GM18508 (cell line): ENCODE results near the gene ELOVL2.
A peak's percentile ranks its signal among the peaks of the same experiment; 100 is the strongest.
"Not testable (repeated sequence)": the region's sequence is repeated elsewhere in the genome, so short reads cannot be mapped to it uniquely, and the experiment has no call there.

Experiments
- ATAC-seq: cut with Tn5 transposase; IDR thresholded peaks from one replicate; pipeline ENCODE4 v1.9.1; 2021; ENCODE audit warnings: moderate number of reproducible peaks; ENCODE audit not compliant: insufficient read depth, unreplicated experiment

The ELOVL2 gene

DNA sequence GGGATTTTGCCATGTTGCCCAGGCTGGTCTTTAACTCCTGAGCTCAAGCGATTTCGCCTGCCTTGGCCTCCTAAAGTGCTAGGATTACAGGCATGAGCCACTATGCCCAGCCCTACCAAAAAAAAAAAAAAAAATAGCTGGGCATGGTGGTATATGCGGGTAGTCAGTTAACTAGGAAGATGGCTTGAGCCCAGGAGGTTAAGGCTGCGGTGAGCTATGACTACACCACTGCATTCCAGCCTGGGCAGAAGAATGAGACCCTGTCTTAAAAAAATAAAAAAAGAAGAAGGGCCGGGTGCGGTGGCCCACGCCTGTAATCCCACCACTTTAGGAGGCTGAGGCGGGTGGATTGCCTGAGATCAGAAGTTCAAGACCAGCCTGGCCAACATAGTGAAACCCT lies 50.2 kb downstream of the ELOVL2 start:
- no peak for ATAC-seq

DNA sequence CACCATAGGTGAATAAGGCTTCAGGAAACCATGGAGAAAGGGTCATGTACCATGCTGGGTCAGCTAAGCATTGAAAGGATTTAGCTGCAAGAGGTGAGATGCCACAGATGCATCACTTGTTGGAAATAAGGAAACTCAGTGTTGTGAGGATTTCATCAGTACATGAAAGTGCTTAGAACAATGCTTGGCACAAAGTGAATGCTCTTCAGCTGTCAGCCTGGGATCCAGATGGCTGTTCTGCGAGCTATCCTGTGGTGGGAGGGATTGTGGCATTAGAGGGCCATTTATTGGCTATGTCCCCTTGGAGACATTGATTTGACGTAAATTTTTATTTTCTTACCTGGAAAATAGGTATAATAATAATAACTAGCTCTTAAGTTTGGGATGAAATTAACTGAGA lies 53.0 kb downstream of the ELOVL2 start:
- no peak for ATAC-seq

DNA sequence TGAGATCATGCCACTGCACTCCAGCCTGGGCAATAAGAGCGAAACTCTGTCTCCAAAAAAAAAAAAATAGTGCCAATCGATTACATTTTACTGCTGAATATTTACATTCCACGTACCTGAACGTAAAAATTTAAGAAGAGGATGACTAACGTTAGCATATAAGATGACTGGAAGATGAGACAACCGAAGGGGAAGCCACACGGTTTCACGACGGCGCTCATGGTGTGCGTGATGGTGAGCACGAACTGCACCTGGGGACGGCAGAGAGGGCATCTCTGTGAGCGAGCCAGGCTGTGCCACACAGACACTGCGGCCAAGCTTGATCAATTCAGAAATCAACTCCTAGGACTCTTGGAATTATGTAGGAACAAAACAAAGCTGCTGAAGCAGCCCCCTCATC lies 54.5 kb downstream of the ELOVL2 start:
- ATAC-seq = no peak

DNA sequence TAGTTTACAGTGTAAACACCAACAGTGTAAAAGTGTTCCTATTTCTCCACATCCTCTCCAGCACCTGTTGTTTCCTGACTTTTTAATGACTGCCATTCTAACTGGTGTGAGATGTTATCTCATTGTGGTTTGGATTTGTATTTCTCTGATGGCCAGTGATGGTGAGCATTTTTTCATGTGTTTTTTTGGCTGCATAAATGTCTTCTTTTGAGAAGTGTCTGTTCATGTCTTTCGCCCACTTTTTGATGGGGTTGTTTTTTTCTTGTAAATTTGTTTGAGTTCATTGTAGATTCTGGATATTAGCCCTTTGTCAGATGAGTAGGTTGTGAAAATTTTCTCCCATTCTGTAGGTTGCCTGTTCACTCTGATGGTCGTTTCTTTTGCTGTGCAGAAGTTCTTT lies 59.1 kb downstream of the ELOVL2 start:
- ATAC-seq = not testable (repeated sequence)

DNA sequence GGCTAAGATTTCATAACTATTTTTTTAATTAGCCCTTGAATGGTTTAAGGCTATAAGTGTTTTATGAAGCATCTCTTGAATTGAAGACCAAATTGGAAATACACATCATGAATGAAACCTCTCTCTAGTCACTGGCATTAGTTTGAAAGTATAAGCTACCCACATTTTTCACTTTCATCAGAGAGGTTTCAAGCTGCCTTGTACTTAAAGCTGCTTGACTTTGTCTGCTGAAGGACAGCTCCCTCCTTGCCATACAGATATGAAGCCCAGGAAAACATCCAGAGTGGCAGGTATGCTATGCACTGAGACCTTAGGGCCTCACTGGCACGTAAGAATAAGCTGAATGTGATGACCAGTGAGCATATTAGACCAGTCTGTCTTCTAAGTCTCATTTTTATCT lies 62.7 kb downstream of the ELOVL2 start:
- ATAC-seq = no peak

DNA sequence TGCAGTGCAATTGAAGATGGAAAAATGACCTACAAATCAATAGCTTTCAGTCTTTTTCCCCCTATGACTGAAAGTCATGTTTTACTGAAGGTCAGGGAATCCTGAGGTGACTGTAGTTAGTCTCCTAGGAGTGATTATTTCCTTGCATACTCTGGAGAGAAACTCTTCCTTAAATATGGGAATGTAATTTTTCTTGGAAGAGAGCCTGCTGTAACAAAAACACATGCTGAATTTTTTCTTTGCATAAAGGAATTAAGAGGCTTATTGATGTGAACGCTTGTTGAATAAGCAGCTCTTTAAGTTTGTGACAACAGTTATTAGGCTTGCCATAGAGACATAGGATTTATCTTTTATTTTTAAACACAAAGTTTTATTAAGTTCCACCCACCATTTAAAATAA lies 64.5 kb downstream of the ELOVL2 start:
- no peak for ATAC-seq

DNA sequence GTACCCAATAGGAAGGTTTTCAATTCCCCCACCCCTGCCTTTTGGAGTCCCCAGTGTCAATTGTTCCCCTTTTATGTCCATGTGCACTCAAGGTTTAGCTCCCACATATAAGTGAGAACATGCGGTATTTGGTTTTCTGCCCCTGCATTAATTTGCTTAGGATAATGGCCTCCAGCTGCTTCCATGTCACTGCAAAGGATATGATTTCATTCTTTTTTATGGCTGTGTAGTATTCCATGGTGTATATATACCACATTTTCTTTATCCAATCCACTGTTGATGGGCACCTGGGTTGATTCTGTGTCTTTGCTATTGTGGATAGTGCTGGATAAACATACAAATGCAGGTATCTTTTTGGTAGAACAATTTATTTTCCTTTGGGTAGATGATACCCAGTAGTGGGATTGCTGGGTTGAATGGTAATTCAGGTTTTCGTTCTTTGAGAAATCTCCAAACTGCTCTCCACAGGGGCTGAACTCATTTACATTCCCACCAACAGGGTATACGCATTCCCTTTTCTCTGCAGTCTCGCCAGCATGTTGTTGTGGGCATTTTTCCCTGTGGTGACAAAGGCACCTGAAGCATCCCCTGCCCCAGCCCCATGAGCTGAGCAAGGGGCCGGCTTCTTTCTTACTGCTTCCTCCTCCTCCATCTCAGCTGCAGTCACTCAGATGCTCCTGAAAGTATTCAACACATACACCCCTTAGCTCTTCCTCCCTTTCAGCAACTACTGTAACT lies 66.7 kb downstream of the ELOVL2 start:
- no peak for ATAC-seq

DNA sequence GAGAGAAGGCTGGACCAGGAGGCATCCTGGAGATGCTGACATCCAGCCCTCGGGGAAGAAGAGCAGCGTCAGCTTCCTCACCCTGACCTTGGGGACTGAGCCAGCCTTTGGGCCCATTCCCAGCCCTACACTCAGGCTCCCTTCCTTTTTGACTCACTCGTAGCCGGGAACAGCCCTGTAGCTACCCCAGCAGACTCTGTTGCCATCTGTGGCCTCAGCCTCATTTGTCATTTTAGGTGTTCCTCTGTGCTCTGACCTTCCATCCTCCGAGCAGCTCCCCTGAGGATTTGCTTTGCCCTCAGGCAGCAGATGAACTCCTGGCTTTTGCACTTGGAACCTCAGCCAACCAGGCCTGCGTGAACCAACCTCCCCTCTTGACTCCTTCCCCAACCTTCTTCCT lies 67.5 kb downstream of the ELOVL2 start:
- ATAC-seq = no peak

DNA sequence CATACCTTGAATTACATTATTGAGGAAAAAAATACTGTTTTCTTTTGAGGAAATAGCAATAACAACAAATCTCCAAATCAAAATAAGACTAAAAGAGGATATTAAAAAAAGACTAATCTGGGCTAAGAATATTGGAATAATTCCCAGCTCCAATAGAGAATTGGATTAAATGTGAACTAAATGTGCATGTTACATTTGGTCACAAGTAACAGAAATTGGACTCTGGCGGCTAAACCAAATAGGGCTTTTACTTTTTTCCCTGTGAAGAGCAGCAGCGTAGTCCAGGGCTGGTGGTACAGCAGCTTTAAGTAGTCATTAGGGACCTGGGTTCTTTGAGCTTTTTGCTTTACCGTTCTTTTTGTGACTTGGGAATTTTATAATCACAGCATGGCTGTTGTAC lies 71.9 kb downstream of the ELOVL2 start:
- ATAC-seq = no peak

DNA sequence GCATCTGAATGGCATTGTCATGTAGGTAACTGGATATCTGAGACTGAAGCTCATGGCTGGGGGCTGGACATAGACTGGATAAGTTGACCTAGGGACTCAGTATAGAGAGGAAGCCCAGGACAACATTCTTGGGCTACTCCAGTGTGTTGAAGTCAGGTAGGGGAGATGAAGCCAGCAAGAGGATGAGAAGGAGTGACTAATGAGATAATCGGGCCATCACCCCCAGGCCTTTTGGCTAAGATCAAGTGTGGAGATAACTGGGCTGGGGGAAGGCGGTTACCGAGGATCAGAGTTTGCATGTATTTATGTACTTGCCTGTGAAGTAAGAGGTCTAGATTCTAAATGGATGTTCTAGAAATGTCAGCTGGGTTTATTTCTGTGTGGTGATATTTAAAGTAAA lies 73.4 kb downstream of the ELOVL2 start:
- ATAC-seq = no peak

DNA sequence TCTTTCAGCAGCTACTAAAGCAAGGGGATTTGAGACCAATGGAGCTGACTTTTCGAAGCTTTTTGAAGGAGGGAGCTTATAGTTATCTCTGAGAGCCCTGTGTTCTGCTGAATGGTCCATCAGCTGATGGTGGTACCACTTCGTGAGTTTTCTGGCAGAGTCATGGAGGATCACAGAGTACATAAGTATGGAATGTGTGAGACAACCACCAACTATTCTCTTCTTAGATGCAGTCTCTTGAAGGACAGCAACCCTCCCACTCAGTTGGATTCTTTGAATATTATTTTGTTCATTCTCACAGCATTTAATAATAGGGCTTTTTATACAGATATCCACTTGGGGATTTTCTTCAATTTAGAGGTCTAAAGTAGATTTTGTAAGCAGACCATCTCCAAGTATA lies 75.3 kb downstream of the ELOVL2 start:
- no peak for ATAC-seq

DNA sequence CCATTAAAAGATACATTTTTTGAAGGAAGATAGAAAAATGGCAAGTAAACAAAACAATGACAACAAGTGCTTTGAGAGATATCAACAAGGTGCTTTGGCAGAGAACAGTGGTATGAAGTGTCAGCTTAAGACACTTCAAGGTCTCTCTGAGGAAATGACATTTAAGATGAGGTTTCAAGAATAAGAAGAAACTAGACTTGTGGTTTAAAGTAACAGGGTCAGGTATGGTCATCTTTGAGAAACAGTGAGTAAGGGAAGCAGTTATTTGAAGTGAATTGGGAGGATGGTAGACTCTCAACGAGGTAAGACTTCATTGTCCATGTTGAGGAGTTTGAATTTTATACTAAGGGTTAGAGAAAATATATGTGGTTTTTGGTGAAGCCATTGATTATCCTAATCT lies 79.4 kb downstream of the ELOVL2 start:
- peak; percentile 89 for ATAC-seq

DNA sequence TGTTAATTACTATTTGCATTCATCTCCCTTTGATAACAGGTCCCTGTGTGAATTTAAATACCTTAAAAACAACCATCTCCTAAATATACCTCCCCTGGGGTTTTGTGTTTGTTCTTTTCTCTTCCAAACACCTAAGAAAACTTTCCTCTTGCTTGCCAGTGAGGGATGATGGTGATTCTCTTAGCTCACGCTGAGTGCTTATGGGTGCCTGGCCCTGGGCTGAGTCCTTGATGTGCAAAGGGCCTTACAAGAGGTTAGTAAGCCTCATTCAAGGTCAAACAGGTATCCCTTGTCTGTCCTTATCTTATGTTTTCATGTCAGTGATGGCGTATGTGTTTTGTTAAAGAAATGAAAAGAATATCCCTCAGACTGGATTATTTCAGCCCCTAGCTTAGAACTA lies 81.0 kb downstream of the ELOVL2 start:
- no peak for ATAC-seq

DNA sequence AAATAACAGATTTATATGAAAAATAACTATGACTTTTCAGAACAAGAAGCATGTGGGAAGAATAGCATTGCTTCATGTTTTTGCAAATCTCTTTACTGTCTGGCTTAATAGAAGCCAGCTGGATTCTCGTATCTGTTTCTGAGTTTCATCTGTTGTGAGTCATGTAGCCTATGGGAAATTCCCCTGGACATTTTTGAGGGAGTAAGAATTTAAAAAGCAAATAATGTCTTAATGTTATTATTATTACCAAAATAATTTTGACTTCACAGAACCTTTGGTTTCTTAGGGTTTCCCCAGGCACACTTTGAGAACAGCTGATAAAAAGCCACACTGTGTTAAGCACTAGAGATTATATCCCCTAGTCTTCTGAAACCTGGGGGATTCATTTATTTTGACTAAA lies 81.4 kb downstream of the ELOVL2 start:
- ATAC-seq = no peak

DNA sequence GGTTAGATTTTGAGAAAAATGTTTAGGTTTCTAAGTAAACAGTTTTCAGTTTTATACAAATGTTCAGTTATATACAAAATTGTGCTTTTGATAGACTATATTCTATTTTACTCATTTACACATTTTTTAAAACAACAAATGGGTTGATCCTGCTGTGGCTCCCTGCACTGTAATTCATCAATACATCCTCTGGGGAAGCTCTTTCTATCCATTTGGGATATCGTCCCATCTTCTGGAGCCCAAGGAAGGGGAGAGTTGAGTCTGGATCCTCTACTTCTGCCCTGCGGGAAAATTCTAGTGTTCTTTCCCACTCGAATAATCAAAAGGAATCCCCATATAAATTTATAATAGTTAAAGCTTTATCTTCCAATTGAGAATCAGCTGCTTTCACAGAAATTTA lies 82.3 kb downstream of the ELOVL2 start:
- ATAC-seq = no peak

DNA sequence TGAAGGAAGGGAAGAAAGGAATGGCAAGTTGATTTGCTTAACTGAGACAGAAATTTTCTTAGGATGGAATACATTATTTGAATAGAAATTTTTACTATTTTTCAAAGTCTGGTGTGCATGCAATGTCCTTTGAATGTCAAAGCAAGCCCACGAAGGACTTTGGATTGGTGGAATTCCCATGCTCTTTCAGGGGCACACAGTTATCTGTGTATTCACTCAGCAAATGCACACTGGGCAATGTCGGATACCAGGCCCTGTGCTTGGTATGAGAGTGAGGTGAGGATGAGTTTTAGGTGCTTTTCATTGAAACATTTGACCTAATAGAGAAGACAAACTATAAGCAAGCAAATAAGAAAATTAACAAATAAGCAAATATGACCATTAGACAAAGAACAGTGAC lies 83.9 kb downstream of the ELOVL2 start:
- ATAC-seq = no peak

DNA sequence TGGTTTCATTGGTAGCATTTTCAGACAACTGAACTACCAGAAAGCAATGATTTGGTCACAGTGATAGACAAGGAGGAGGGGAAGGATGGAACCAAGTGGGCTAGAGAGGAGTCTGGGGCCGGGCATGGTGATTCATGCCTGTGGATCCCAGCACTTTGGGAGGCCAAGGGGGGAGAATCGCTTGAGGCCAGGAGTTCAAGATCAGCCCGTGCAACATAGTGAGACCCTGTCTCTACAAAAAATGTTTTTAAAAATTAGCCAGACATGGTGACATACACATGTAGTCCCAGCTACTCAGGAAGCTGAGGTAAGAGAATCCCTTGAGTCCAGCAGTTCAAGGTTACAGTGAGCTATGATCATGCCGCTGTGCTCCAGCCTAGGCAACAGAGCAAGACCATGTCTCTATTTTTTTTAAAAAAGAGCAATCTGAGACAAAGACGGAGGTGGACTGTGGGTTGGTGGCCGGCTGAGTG lies 86.7 kb downstream of the ELOVL2 start:
- no peak for ATAC-seq

DNA sequence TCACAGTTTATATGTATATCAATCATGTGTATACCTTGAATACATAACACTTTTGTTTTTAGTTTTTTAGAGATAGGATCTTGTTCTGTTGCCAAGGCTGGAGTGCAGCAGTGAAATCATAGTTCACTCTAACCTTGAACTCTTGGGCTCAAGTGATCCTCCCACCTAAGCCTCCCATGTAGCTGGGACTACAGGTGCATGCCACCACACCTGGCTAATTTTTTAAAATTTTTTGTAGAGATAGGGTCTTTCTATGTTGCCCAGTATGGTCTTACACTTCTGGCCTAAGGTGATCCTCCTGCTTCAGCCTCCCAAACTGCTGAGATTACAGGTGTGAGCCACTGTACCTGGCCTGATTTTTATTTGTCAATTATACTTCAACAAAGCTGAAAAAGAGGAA lies 87.3 kb downstream of the ELOVL2 start:
- ATAC-seq = no peak

DNA sequence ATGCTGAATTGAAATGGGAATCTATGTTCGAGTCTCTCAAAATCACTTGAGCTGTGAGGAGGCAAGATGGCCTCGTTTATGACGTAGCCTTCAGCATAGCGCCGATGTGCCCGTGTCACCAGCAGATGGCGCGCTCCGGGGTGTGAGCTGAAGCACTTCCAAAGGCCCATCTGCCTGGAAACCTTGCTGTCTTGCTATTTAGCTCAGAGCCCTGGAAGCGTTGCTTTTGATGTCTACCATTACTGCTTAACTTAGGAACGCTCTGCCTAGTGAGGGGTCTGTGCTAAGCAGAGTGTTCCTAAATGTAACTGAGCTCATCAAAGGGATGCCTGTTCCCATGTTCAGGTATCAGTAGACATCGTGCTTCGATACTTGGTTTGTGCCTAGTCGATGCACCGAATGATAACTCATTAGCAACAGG lies 89.5 kb downstream of the ELOVL2 start:
- ATAC-seq = no peak

DNA sequence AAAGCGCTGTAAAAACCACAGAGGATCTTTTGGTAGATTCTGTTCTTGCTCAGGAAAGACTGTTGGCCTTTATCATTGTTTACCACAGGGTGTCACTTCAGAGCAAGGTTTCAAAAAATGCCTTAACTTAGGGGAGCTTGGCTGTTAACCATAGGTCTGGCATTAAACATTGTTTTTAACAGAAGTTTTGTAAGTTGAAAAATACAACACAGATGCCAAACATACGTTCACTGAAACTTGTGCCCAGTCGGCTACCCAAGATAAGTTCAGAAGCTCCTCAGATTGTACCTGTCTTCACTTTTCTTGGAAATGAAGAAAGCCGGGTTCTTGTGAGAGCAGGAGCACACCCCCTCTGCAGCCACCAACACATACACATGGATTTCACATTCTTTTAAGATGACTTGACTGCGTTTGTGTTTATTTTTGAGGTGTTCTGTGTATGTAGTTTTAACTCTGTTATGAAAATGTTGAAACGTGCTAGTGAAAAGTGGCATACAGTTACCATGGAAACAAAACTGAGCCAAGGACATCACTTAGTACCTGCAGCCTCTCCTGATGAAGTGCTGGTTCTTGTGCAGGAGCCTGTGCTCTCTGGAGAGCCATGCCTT lies 92.3 kb downstream of the ELOVL2 start:
- no peak for ATAC-seq

DNA sequence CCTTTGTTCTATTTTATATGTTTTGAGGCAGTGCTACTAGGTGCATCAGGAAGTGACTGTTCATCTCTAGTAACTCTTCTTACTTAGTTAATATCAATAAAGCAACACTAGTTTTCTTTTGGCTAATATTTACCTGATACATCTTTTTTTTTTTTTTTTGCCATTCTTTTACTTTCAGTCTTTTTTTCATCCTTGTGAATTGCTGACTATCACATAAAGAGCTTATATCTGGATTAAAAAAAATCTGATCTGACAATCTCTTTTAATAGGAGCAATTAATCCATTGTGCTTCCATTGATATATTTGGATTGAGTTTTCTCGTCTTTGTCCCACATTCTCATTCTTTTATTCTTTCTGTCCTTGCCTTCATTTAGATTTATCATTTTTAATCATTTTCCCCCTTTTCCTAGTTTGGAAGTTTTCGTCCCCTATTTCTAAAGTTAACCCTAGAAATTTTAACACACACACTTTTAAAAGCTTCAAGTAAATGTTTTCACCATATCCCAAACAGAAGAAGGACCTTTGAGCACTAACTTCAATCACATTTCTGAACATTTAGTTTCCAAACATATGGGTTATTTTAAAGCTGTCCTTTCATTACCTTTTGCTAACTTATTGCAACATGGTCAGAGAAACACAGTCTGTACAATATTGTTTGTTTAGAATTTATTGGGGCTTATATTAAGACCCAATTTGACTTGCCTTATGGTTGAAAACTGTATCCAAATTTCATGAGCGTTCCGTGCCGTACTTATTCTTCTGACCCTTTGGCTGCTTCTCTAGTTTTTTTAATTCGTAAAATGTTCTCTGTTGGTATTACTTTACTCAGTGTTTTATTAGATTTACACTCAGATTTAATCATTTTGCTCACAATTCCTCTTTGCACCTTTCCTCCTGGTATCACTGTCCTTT lies 94.3 kb downstream of the ELOVL2 start:
- ATAC-seq = no peak
